ENCODE measurements around the gene KMT2E. TPM values are rescaled to one million over a fixed set of nuclear protein-coding genes. Genes with fewer than 3 reads are reported as not detected.

KMT2E gene
- total RNA-seq, 1 experiment from 2014 or later: 38.2 TPM

- Mint-ChIP-seq H3K4me3 (no peak overlapping the region), H3K27me3 (ENCODE audit: low read depth) (no peaks in the 10 kb centered on the region), H3K4me1 (peaks cover 54 to 77% of the 10 kb centered on the region in 2 experiments), H3K9me3 (no peaks in the 10 kb centered on the region), H3K27ac (no peak overlapping the region), H3K36me3 (ENCODE audit: insufficient read depth in 1 of 3, low read depth in 3 of 3) (no peaks in the 10 kb centered on the region)
- H3K23me2 ChIP-seq (ENCODE audit: insufficient read length, low read depth, low read length, poor library complexity, severe bottlenecking): peaks cover 4% of the 10 kb centered on the region
- no peak overlapping the region for H3K14ac ChIP-seq (ENCODE audit: insufficient read depth, low read length)
- H2AFZ ChIP-seq (ENCODE audit: low read length): no peak overlapping the region
- no peak overlapping the region for H3K18ac ChIP-seq (ENCODE audit: insufficient read length, low read depth, low read length)
- no peak for DNase-seq
- WGBS (ENCODE audit: extremely low coverage, insufficient read length, low lambda C conversion rate): no CpG with 5 or more reads among the region's 1 CpG
- H3K4me2 ChIP-seq (ENCODE audit: insufficient read depth, insufficient read length, low read length): no peak overlapping the region
- no peaks in the 10 kb centered on the region; the same call in 1 of the 2 replicates for H3K4me1 ChIP-seq (ENCODE audit: insufficient read depth, low read length)
- H3K23ac ChIP-seq (ENCODE audit: insufficient read length, low read depth, low read length): no peak overlapping the region
- TF ChIP-seq CTCF (conservative IDR thresholded peaks at IDR 0.05): no peak
- no peak overlapping the region for H4K91ac ChIP-seq (ENCODE audit: insufficient read length, low read depth, low read length)
- no peak overlapping the region for H3K4ac ChIP-seq (ENCODE audit: low read depth, low read length)
- no peak overlapping the region for H4K5ac ChIP-seq (ENCODE audit: insufficient read length, low read depth, low read length)
- H2BK15ac ChIP-seq (ENCODE audit: low read depth, low read length): no peak overlapping the region
- H3K79me2 ChIP-seq (ENCODE audit: insufficient read depth, low read length): peaks cover 2% of the 10 kb centered on the region; the same call in 1 of the 2 replicates
- no peaks in the 10 kb centered on the region for H3K9me3 ChIP-seq (ENCODE audit: control insufficient read depth, low read depth, low read length)
- no peak overlapping the region for H2BK120ac ChIP-seq (ENCODE audit: low read depth, low read length, poor library complexity, severe bottlenecking)
- no peak overlapping the region for H2BK5ac ChIP-seq (ENCODE audit: insufficient read length, low read length)
- H3K9ac ChIP-seq (ENCODE audit: extremely low read depth, insufficient read length, low read length): no peak overlapping the region
- H4K20me1 ChIP-seq (ENCODE audit: control insufficient read depth, insufficient read depth, insufficient read length): no peaks in the 10 kb centered on the region
- H2AK5ac ChIP-seq (ENCODE audit: insufficient read length, low read length): no peak overlapping the region
- H3K79me1 ChIP-seq (ENCODE audit: insufficient read depth, low read depth, low read length, poor library complexity, severe bottlenecking): no peaks in the 10 kb centered on the region
- H4K8ac ChIP-seq (replicated peaks; ENCODE audit: insufficient read length, low read depth, low read length): no peak overlapping the region
- no peak overlapping the region for H3K56ac ChIP-seq (ENCODE audit: insufficient read length, low read depth, low read length)
- H2BK12ac ChIP-seq (ENCODE audit: insufficient read length, low read depth, low read length): no peak overlapping the region
- H3K27ac ChIP-seq (ENCODE audit: insufficient read length, low read depth, low read length): no peak overlapping the region
- H3T11ph ChIP-seq (ENCODE audit: low read length): no peak overlapping the region
- no peaks in the 10 kb centered on the region for H3K27me3 ChIP-seq (ENCODE audit: insufficient read depth, low read length)
- H2BK20ac ChIP-seq (ENCODE audit: low read depth, low read length, poor library complexity, severe bottlenecking): no peak overlapping the region
Measured at GRCh38 chr7:104981672-104982037, 32.4 kb upstream of the KMT2E start.
